H1 (cell line): ENCODE data around the gene KCNAB3. TPM values are rescaled to one million over a fixed set of nuclear protein-coding genes. Genes with fewer than 3 reads are reported as not detected.

Experiments
- CTCF ChIA-PET: fragments of 300-600 bp; sonication (Branson Sonifier 250); formaldehyde crosslinking; loops from one replicate; lab custom pipeline; 2021; ENCODE audit not compliant: partially characterized antibody; lab: Charles Lee
- POLR2A ChIA-PET: fragments of 300-600 bp; sonication (Branson Sonifier 250); formaldehyde crosslinking; loops from one replicate; lab custom pipeline; 2021; ENCODE audit warnings: inconsistent platforms; ENCODE audit not compliant: partially characterized antibody; lab: Charles Lee
- DNase-seq, 2 experiments: peaks; one replicate each; pipeline versions ENCODE4 v3.0.0 to v3.0.0-alpha.2; 2010 to 2022; ENCODE audit warnings: low spot score in 2 of 2, low read depth in 1 of 2, mixed read lengths in 1 of 2
- FAIRE-seq: peaks from 2 replicates; lab custom pipeline; 2011; peaks lifted over from hg19 to GRCh38; lab: Jason Lieb, UNC
- H2AFZ ChIP-seq: 2 replicates; pipeline ENCODE4 v1.8.1; 2012; ENCODE audit warnings: low read length, inconsistent platforms
- H2AK5ac ChIP-seq: 2 replicates; pipeline ENCODE4 v1.6.1; 2013; ENCODE audit warnings: low read depth, low read length
- H2BK120ac ChIP-seq: replicated peaks from 2 replicates; pipeline ENCODE3; 2013; ENCODE audit warnings: low read depth, low read length, inconsistent platforms
- H2BK12ac ChIP-seq: 2 replicates; pipeline ENCODE4 v1.6.1; 2013; ENCODE audit warnings: low read depth, low read length
- H2BK15ac ChIP-seq: 2 replicates; pipeline ENCODE4 v1.6.1; 2013; ENCODE audit warnings: low read length
- H2BK20ac ChIP-seq: 2 replicates; pipeline ENCODE4 v1.6.1; 2013; ENCODE audit warnings: low read length
- H2BK5ac ChIP-seq: 2 replicates; pipeline ENCODE4 v1.6.1; 2013; ENCODE audit warnings: low read depth, low read length
- H3K14ac ChIP-seq: 2 replicates; pipeline ENCODE4 v1.6.1; 2013; ENCODE audit warnings: inconsistent platforms; ENCODE audit not compliant: insufficient read length
- H3K18ac ChIP-seq: 2 replicates; pipeline ENCODE4 v1.6.1; 2013; ENCODE audit warnings: low read length; ENCODE audit errors: extremely low read depth
- H3K23ac ChIP-seq: 2 replicates; pipeline ENCODE4 v1.6.1; 2013; ENCODE audit warnings: inconsistent platforms; ENCODE audit not compliant: insufficient read length
- H3K23me2 ChIP-seq: 2 replicates; pipeline ENCODE4 v1.6.1; 2013; ENCODE audit warnings: low read depth, low read length
- H3K27ac ChIP-seq: 2 replicates; pipeline ENCODE4 v1.6.1; 2011; ENCODE audit warnings: low read depth, low read length, inconsistent platforms
- H3K27me3 ChIP-seq, 4 experiments: replicated peaks in 1 of 4; 1 replicate in 1 of 4; 2 replicates in 3 of 4; pipeline versions ENCODE4 v1.6.1 to v1.8.1; 2011 to 2013; ENCODE audit warnings: low read length in 3 of 4, mild to moderate bottlenecking in 3 of 4, inconsistent platforms in 2 of 4, mixed read lengths in 2 of 4, moderate library complexity in 1 of 4; ENCODE audit not compliant: control insufficient read depth in 3 of 4, insufficient read depth in 3 of 4; ENCODE audit errors: extremely low read depth in 1 of 4
- H3K36me3 ChIP-seq, 4 experiments: 2 replicates each; pipeline versions ENCODE4 v1.6.1 to v1.8.1; 2011 to 2013; ENCODE audit warnings: mild to moderate bottlenecking in 4 of 4, low read length in 3 of 4, moderate library complexity in 2 of 4, control low read depth in 1 of 4, inconsistent platforms in 1 of 4; ENCODE audit not compliant: insufficient read depth in 4 of 4, control insufficient read depth in 2 of 4
- H3K4ac ChIP-seq: replicated peaks from 2 replicates; pipeline ENCODE3; 2013; ENCODE audit warnings: low read length, low read depth, mixed read lengths, inconsistent platforms; ENCODE audit not compliant: insufficient read length
- H3K4me1 ChIP-seq, 4 experiments: replicated peaks in 1 of 4; 1 replicate in 1 of 4; 2 replicates in 3 of 4; pipeline versions ENCODE4 v1.6.1 to v1.8.1; 2011 to 2013; ENCODE audit warnings: low read length in 3 of 4, inconsistent platforms in 2 of 4, mixed read lengths in 1 of 4; ENCODE audit not compliant: insufficient read depth in 4 of 4, control insufficient read depth in 3 of 4
- H3K4me2 ChIP-seq, 2 experiments: 2 replicates each; pipeline versions ENCODE4 v1.6.1 to v1.8.1; 2011 to 2013; ENCODE audit warnings: low read depth in 2 of 2, low read length in 2 of 2, control low read depth in 1 of 2, inconsistent platforms in 1 of 2, mild to moderate bottlenecking in 1 of 2; ENCODE audit not compliant: insufficient read depth in 1 of 2
- H3K4me3 ChIP-seq, 4 experiments: fragments of 200-600, 300-600 bp in 1 of 4; sonication (generic), shearing (Covaris generic), sonication (Bioruptor Twin) in 1 of 4; 2 replicates each; pipeline versions ENCODE4 v1.5.1 to v1.8.1; 2011 to 2016; ENCODE audit warnings: low read length in 4 of 4, low read depth in 3 of 4, control low read depth in 2 of 4, inconsistent platforms in 2 of 4, mild to moderate bottlenecking in 2 of 4, mixed read lengths in 1 of 4, moderate library complexity in 1 of 4; ENCODE audit not compliant: insufficient read depth in 2 of 4; ENCODE audit errors: extremely low read depth in 1 of 4
- H3K56ac ChIP-seq: replicated peaks from 2 replicates; pipeline ENCODE3; 2013; ENCODE audit warnings: low read depth, mild to moderate bottlenecking, mixed read lengths, low read length, inconsistent platforms; ENCODE audit not compliant: insufficient read length
- H3K79me1 ChIP-seq: 2 replicates; pipeline ENCODE4 v1.6.1; 2013; ENCODE audit warnings: low read depth, low read length, control low read depth
- H3K79me2 ChIP-seq, 2 experiments: 2 replicates each; pipeline versions ENCODE4 v1.6.1 to v1.8.1; 2012 to 2013; ENCODE audit warnings: low read length in 2 of 2, mild to moderate bottlenecking in 2 of 2, inconsistent platforms in 1 of 2; ENCODE audit not compliant: insufficient read depth in 2 of 2, control insufficient read depth in 1 of 2
- H3K9ac ChIP-seq, 4 experiments: replicated peaks in 1 of 4; 1 replicate in 1 of 4; 2 replicates in 3 of 4; pipeline versions ENCODE4 v1.6.1 to v1.8.1; 2011 to 2013; ENCODE audit warnings: low read depth in 3 of 4, low read length in 3 of 4, control low read depth in 2 of 4, mild to moderate bottlenecking in 2 of 4, moderate library complexity in 2 of 4, inconsistent platforms in 1 of 4; ENCODE audit errors: extremely low read depth in 1 of 4
- H3K9me3 ChIP-seq, 2 experiments: 2 replicates each; pipeline versions ENCODE4 v1.6.1 to v1.8.1; 2012 to 2013; ENCODE audit warnings: mild to moderate bottlenecking in 2 of 2, moderate library complexity in 2 of 2, control low read depth in 1 of 2, inconsistent platforms in 1 of 2, low read depth in 1 of 2, low read length in 1 of 2, mixed read lengths in 1 of 2; ENCODE audit not compliant: insufficient read depth in 2 of 2
- H4K20me1 ChIP-seq, 2 experiments: replicated peaks in 1 of 2; 2 replicates each; pipeline versions ENCODE3 to v1.8.1; 2011 to 2013; ENCODE audit warnings: inconsistent platforms in 2 of 2, low read length in 2 of 2, mild to moderate bottlenecking in 1 of 2; ENCODE audit not compliant: insufficient read depth in 2 of 2, control insufficient read depth in 1 of 2
- H4K5ac ChIP-seq: 2 replicates; pipeline ENCODE4 v1.6.1; 2013; ENCODE audit warnings: low read length, low read depth, mixed read lengths, inconsistent platforms; ENCODE audit not compliant: insufficient read length
- H4K8ac ChIP-seq: 2 replicates; pipeline ENCODE4 v1.8.0; 2013; ENCODE audit warnings: mild to moderate bottlenecking, moderate library complexity, low read length, inconsistent platforms; ENCODE audit not compliant: insufficient read depth; ENCODE audit errors: extremely low read depth
- H4K91ac ChIP-seq: replicated peaks from 2 replicates; pipeline ENCODE3; 2013; ENCODE audit warnings: low read length, mixed read lengths, inconsistent platforms; ENCODE audit not compliant: insufficient read length
- CBX5 ChIP-seq: fragments of 300-800, 300-1000 bp; sonication (generic); IDR thresholded peaks from 2 replicates; pipeline ENCODE4 v1.7.1; 2016; ENCODE audit warnings: antibody characterized with exemption, low read length, low read depth
- CHD2 ChIP-seq: IDR thresholded peaks from 2 replicates; pipeline ENCODE4 v1.6.1; 2012; ENCODE audit warnings: low read length, improper control_type of control experiment
- EP300 ChIP-seq, 2 experiments: IDR thresholded peaks; 1 replicate in 1 of 2; 2 replicates in 1 of 2; pipeline ENCODE4 v1.6.1; 2011 to 2012; ENCODE audit warnings: low read depth in 2 of 2, low read length in 2 of 2, mild to moderate bottlenecking in 2 of 2, borderline replicate concordance in 1 of 2, inconsistent platforms in 1 of 2, moderate library complexity in 1 of 2
- MAX ChIP-seq: IDR thresholded peaks from 2 replicates; pipeline ENCODE4 v1.6.1; 2012; ENCODE audit warnings: inconsistent platforms
- POLR2AphosphoS5 ChIP-seq: IDR thresholded peaks from 2 replicates; pipeline ENCODE4 v1.6.1; 2011; ENCODE audit warnings: low read depth, low read length
- POU5F1 ChIP-seq: IDR thresholded peaks from 2 replicates; pipeline ENCODE4 v1.6.1; 2011; ENCODE audit warnings: low read depth, mild to moderate bottlenecking, low read length, moderate library complexity
- RNF2 ChIP-seq: fragments of 200-900, 300-1000 bp; sonication (generic); IDR thresholded peaks from 2 replicates; pipeline ENCODE4 v1.7.1; 2016; ENCODE audit warnings: borderline replicate concordance, low read depth, mild to moderate bottlenecking, antibody characterized with exemption, low read length; ENCODE audit not compliant: poor library complexity, severe bottlenecking; ENCODE audit errors: missing control alignments
- SIRT6 ChIP-seq: IDR thresholded peaks from one replicate; pipeline ENCODE4 v1.7.1; 2012; ENCODE audit warnings: low read length, inconsistent platforms
- SIX5 ChIP-seq: IDR thresholded peaks from 2 replicates; pipeline ENCODE4 v1.6.1; 2011; ENCODE audit warnings: mild to moderate bottlenecking, low read depth, low read length
- SP4 ChIP-seq: IDR thresholded peaks from 2 replicates; pipeline ENCODE4 v1.6.1; 2012; ENCODE audit warnings: low read length, inconsistent platforms
- TAF1 ChIP-seq: IDR thresholded peaks from 2 replicates; pipeline ENCODE4 v1.6.1; 2011; ENCODE audit warnings: mild to moderate bottlenecking, low read depth, low read length
- TAF7 ChIP-seq: optimal IDR thresholded peaks from 2 replicates; pipeline ENCODE3; 2011; ENCODE audit warnings: low read depth, mild to moderate bottlenecking, inconsistent platforms, low read length, moderate library complexity, borderline replicate concordance
- TCF12 ChIP-seq: IDR thresholded peaks from 2 replicates; pipeline ENCODE4 v1.6.1; 2011; ENCODE audit warnings: low read depth, mild to moderate bottlenecking, low read length
- WGBS, 2 experiments: shearing (Covaris generic) in 1 of 2; methylation state at CpG; one replicate each; pipeline versions ENCODE4 v1.1.6 to v1.1.7; 2013 to 2015; ENCODE audit warnings: low lambda C conversion rate in 2 of 2, mixed read lengths in 2 of 2, inconsistent platforms in 1 of 2, low coverage in 1 of 2, missing lambda C conversion rate in 1 of 2; ENCODE audit not compliant: insufficient replicate concordance in 2 of 2, insufficient coverage in 1 of 2, insufficient read length in 1 of 2; ENCODE audit errors: extremely low coverage in 1 of 2, missing lambda C conversion rate in 1 of 2; 5-methylcytosine and 5-hydroxymethylcytosine counted together
- polyA plus RNA-seq, 7 experiments: library from polyadenylated mRNA; depleted of rRNA in 3 of 7; stranded (reverse) in 5 of 7; unstranded in 2 of 7; fragments of >200 nt in 5 of 7; fragments of 200-250 nt in 2 of 7; gene quantifications; 1 replicate in 5 of 7; 2 replicates in 1 of 7; 4 replicates in 1 of 7; pipeline versions ENCODE4 v1.2.1 to v1.2.3, GENCODE V29; 2011 to 2013; ENCODE audit warnings: missing spikeins in 2 of 7, mixed read lengths in 2 of 7
- total RNA-seq: library from RNA; stranded (reverse); fragmentation: NEBNext Ultra II Directional; extraction: Animal tissue kit (Norgen Biotek cat#: 25700); gene quantifications from 2 replicates; pipeline ENCODE4 v1.2.1, GENCODE V29; 2021

KCNAB3 gene
- total and polyA plus RNA-seq, 2 of the 8 experiments (the other 6 are each of a cell fraction or from before 2014, with no cell fraction given) = 1.7 to 2.4 TPM

- no peak overlapping the region for H3K14ac ChIP-seq
- POLR2A ChIA-PET = no interaction called here
- H4K5ac ChIP-seq = no peak overlapping the region
- H3K27me3 ChIP-seq = no peaks in the 10 kb centered on the region; a peak in 1 of 7 replicates
- WGBS, 2 experiments = 96% methylated on average over 3 of the region's 3 CpGs; no CpG with 5 or more reads in 1 of the 2 experiments
- H2BK120ac ChIP-seq = no peak overlapping the region
- no peak overlapping the region for H3K4me3 ChIP-seq
- no peak overlapping the region for H3K27ac ChIP-seq
- CTCF ChIA-PET = interaction anchor here (1.1 kb wide), 1 partner anchor 18 kb away, joined by 5 read pairs; the partner anchor contains the start of gene CNTROB
- H4K20me1 ChIP-seq = no peaks in the 10 kb centered on the region
- H3K4me2 ChIP-seq = no peak overlapping the region
- H2BK12ac ChIP-seq = no peak overlapping the region
- H2BK15ac ChIP-seq = no peak overlapping the region
- no peaks in the 10 kb centered on the region for H3K9me3 ChIP-seq
- H3K79me2 ChIP-seq = no peaks in the 10 kb centered on the region
- H2AK5ac ChIP-seq = no peak overlapping the region
- no peaks in the 10 kb centered on the region for H3K23me2 ChIP-seq
- no peak for DNase-seq
- no peaks in the 10 kb centered on the region for H3K79me1 ChIP-seq
- FAIRE-seq = no peak
- peaks cover 6 to 22% (median 17%) of the 10 kb centered on the region in 4 experiments for H3K36me3 ChIP-seq
- no peak overlapping the region for H2AFZ ChIP-seq
- H4K91ac ChIP-seq = no peak overlapping the region
- no peak overlapping the region for H3K9ac ChIP-seq
- H3K23ac ChIP-seq = no peak overlapping the region
- H3K56ac ChIP-seq = no peak overlapping the region
- no peak overlapping the region for H3K4ac ChIP-seq
- H3K4me1 ChIP-seq = no peaks in the 10 kb centered on the region
- H2BK5ac ChIP-seq = no peak overlapping the region
- no peak overlapping the region for H4K8ac ChIP-seq
- H3K18ac ChIP-seq = no peak overlapping the region
- no peak overlapping the region for H2BK20ac ChIP-seq
- TF ChIP-seq MAX (no peak), RNF2 (no peak), POLR2AphosphoS5 (no peak), SIX5 (no peak), CBX5 (no peak), TAF1 (no peak), POU5F1 (no peak), SP4 (no peak), TCF12 (no peak), EP300 (IDR thresholded peaks at IDR 0.05; ENCODE audit: borderline replicate concordance in 1 of 2, low read depth in 2 of 2, low read length in 2 of 2) (no peak), TAF7 (no peak), CHD2 (no peak), SIRT6 (no peak)
These were observed 20.9 kb upstream of the KCNAB3 start for GRCh38 chr17:7950578-7950977.
